HuH-7 (cell line): Measurements from ENCODE around the gene NTN4.
"Not testable (repeated sequence)": the region's sequence is repeated elsewhere in the genome, so short reads cannot be mapped to it uniquely, and the experiment has no call there.

ENCODE experiments used
- DNase-seq: peaks from one replicate; pipeline ENCODE4 v3.0.0; 2011; ENCODE audit warnings: low spot score

NTN4 gene

GRCh38 chr12:95746062-95746461 lies 44.5 kb downstream of the NTN4 start:
- DNase-seq, result not testable (repeated sequence)

DNA sequence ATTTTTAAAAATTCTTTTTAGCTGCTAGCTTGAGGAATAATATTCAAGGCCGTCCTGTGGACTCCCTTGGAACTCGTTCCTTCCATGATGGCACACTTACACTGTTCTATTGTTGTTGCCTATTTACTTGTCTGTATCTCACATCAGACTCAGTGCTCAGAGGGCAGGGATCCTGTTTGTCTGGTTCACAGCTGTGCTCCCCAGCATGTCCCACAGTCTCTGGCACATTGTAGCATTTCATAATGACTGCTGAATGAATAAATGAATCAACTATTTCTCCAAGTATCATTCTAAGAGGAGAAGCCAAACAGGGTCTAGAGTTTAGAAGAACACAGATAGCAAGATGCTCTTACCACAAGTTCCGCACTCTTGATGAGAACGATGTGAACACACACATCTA lies 48.0 kb downstream of the NTN4 start:
- no peak for DNase-seq

- DNase-seq, result no peak
Observed at GRCh38 chr12:95741635-95742034, 48.9 kb downstream of the NTN4 start.

GRCh38 chr12:95740751-95741150 lies 49.8 kb downstream of the NTN4 start:
- DNase-seq, result no peak

GRCh38 chr12:95739561-95740313 lies 50.8 kb downstream of the NTN4 start:
- no peak for DNase-seq

DNA sequence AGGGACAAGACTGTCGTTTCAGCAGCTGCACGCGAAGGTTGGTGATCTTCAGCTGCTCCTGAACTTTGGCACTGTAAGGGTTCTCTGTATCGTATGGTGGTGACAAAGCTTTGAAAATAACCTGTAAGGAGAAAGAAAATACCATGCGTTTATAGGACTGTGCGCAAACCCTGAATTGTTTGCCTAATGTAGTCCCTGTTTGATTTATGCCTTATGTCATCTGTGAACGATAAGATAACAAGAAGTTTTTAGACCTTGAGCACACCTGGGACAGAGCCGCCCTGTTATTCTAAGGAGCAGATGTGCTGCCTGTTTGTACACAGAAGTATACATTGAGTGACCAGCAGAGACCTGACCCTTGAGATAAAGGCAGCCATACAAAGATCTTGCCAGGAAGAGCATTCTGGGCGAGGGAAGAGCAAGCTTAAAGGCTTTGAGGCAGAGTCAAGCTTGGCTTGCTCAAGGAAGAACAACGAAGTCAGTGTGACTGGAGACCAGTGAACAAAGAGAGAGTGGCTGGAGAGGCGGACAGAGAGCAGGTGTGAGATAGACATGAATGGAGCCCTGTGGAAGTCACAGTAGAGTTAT lies 52.4 kb downstream of the NTN4 start:
- DNase-seq, result peak; percentile 17

- DNase-seq, result no peak
Observed at GRCh38 chr12:95736631-95737030, 53.9 kb downstream of the NTN4 start.

GRCh38 chr12:95735728-95736127 lies 54.8 kb downstream of the NTN4 start:
- DNase-seq, result not testable (repeated sequence)

GRCh38 chr12:95733141-95733825 lies 57.3 kb downstream of the NTN4 start:
- no peak for DNase-seq

- no peak for DNase-seq
Observed at GRCh38 chr12:95731519-95731958, 59.0 kb downstream of the NTN4 start.

GRCh38 chr12:95730457-95730856 lies 60.1 kb downstream of the NTN4 start:
- DNase-seq, result no peak

DNA sequence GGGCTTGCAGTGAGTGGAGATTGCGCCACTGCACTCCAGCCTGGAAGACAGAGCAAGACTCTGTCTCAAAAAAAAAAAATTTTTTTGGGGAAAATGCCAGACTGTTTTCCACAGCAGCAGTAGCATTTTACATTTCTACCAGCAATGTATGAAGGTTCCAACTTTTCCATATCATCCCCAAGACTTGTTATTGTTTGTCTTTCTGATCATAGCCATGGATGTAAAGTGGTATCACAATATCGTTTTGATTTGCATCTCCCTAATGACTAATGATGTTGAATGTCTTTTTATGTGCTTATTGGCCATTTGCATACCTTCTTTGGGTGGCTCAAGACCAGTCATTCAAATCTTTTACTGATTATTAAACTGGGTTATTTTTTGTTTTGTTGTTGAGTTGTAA lies 63.7 kb downstream of the NTN4 start:
- DNase-seq, result no peak

- no peak for DNase-seq
Observed at GRCh38 chr12:95724767-95725166, 65.8 kb downstream of the NTN4 start.

GRCh38 chr12:95723693-95724384 lies 66.7 kb downstream of the NTN4 start:
- DNase-seq, result no peak

DNA sequence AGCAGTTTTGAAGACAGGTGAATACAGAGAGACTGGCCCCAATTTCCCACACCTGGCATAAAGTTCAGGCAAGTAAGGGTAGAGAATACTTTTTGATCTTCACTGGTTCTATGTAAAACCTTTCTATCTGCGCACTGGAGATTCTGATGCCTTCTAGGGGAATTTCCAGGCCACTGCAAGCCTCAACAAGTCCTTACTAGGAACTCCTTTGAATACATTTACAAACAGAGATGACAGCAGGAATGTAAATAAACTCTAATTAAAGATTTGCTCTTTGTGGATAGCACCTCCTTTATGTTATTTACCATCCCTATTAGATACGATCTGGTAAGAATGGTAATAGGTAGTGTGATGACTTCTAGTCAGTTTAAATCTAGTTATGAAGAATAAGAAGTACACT lies 69.2 kb downstream of the NTN4 start:
- no peak for DNase-seq

GRCh38 chr12:95720146-95720545 lies 70.4 kb downstream of the NTN4 start:
- DNase-seq, result no peak

DNA sequence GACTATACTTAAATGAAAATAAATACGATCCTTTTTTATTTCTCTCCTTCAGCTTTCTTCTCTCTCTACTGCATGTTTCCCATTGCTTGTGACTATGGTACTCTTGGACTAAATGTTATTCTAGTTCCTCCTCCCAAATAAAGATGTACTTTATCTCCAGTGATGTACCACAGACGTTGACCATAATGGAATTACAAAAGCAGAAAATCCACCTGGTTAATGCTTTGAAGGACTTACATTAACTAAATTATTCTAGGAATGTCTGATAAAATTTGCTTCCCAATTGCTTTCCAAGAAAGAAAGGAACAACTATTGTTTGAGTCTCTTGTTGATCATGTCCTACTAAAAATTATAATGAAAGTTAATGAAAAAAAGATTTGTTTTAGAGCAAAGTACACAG lies 71.8 kb downstream of the NTN4 start:
- no peak for DNase-seq

DNA sequence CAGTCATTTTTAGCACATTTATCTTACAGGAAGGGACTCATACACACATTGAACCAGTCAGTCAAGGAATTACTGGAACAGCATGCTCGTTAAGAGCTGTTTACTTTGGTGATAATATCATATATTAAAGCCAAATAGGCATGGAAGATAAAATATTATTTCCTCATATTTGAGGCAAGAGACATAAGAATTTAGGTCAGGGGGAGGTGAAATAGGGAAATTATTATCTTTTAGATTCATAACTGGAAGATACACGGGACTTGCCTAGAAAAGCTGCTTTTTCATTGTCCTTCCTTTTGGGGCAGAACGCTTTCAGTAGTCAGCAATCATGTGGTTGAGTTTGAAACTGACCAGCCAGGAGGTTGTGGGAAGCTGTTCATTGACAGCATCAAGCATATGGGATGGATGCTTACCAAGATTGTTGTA lies 72.5 kb downstream of the NTN4 start:
- DNase-seq, result no peak

DNA sequence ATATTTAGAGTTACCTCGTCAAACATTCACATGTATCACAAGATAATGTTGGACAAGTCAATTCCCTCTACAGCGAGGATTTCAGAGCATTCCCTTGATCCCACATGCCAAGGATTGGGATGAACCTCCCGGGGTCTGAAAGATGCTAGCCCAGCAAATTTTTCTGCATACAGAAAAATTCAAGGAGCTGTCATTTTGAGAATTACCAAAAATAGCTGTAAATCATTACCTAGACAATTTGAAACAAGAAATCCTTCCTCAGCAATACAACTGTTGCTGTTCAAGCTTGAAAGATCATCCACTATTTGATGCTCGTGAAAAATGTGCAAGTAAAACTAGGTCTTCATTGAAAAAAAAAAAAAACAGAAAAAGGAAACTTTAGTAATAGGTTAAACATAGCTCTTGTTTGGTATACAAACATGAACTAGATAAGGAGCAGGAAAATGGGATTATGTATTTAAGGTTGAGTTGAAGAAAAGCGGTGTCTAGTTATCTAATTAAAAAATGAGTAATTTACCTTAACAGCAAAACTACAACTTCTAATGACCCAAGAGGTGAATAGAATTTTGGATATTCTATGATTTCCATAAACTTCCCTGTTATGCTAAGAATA lies 73.1 kb downstream of the NTN4 start:
- no peak for DNase-seq

DNA sequence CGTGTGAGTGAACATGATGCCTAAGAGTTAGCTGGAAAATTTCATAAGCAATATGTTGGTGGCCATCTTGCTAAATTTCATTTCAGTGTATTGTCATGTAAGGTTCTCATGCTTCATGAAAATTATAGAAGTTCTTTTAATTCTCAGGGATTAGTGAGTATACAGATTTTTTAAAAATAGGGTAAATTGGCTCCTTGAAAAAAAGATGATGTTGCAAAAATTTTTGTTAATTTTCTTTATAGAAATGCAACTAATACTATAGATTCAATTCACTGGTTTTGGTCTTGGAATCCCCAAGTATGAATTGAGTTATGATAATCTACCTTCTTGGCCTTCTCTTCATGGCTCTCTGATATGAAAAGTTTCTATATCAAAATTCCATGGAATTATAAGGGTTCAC lies 75.4 kb downstream of the NTN4 start:
- DNase-seq, result no peak

GRCh38 chr12:95712269-95712668 lies 78.3 kb downstream of the NTN4 start:
- no peak for DNase-seq

DNA sequence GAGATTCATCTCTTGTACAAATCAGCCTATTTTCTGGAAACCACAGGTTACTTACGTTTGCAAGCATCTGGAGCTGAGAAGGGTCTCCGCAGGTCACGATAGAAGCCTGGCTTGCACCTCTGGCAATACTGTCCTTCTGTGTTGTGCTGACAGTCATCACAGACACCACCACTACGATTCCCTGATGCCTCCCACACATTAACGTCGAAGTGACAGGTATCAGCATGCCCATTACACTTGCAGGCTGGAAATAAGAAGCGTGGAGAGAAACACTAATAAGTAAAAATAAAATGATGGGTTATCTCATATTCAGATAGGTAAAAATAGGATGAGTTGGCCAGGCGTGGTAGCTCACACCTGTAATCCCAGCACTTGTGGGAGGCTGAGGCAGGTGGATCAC lies 80.2 kb downstream of the NTN4 start:
- no peak for DNase-seq
